Measurements from ENCODE around the gene BUD23. TPM values are rescaled to one million over a fixed set of nuclear protein-coding genes. Genes with fewer than 3 reads are reported as not detected.

The BUD23 gene
- total RNA-seq, 1 experiment from 2014 or later = 168 TPM

DNA sequence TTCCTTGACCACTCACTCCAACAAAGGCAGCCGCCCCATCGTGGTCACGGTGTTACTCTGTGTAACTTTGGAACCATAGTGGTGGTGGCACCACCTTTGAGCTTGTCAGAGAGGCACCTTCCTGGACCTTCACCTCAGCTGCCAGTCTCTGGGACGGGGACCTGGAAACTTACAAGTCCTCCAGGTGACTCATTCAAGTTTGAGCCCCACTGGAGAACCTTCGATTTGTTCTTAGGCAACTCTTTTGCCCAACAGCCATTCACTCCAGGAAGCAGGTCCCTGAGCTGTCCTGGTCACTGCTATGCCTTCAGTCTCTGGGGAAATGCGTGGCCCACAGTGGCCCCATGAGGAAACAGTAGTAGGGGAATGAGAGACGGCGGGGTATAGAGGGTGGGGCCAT, 18.8 kb downstream of the BUD23 start (continued):
- TF ChIP-seq, protein P1, sequence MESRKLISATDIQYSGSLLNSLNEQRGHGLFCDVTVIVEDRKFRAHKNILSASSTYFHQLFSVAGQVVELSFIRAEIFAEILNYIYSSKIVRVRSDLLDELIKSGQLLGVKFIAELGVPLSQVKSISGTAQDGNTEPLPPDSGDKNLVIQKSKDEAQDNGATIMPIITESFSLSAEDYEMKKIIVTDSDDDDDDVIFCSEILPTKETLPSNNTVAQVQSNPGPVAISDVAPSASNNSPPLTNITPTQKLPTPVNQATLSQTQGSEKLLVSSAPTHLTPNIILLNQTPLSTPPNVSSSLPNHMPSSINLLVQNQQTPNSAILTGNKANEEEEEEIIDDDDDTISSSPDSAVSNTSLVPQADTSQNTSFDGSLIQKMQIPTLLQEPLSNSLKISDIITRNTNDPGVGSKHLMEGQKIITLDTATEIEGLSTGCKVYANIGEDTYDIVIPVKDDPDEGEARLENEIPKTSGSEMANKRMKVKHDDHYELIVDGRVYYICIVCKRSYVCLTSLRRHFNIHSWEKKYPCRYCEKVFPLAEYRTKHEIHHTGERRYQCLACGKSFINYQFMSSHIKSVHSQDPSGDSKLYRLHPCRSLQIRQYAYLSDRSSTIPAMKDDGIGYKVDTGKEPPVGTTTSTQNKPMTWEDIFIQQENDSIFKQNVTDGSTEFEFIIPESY (IDR thresholded peaks at IDR 0.05; ENCODE audit: extremely low read depth, insufficient replicate concordance, low read length) = no peak
- TF ChIP-seq REST (IDR thresholded peaks at IDR 0.05; ENCODE audit: low read depth) (no peak), EZH2phosphoT487 (IDR thresholded peaks at IDR 0.05; ENCODE audit: borderline replicate concordance) (no peak), ZNF274 (IDR thresholded peaks at IDR 0.05; ENCODE audit: low read depth, low read length) (no peak), CEBPB (IDR thresholded peaks at IDR 0.05; ENCODE audit: low read depth) (no peak), EZH2 (IDR thresholded peaks at IDR 0.05) (no peak), SIN3A (IDR thresholded peaks at IDR 0.05; ENCODE audit: low read depth) (no peak)
- TF ChIP-seq, protein P2, sequence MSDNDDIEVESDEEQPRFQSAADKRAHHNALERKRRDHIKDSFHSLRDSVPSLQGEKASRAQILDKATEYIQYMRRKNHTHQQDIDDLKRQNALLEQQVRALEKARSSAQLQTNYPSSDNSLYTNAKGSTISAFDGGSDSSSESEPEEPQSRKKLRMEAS (IDR thresholded peaks at IDR 0.05) = no peak
